ENCODE results near the gene NMBR. TPM values are rescaled to one million over a fixed set of nuclear protein-coding genes. Genes with fewer than 3 reads are reported as not detected.

The NMBR gene
- total RNA-seq, 1 experiment from 2014 or later, result not detected

- Mint-ChIP-seq H3K4me3 (no peak overlapping the region), H3K9me3 (no peaks in the 10 kb centered on the region), H3K36me3 (ENCODE audit: insufficient read depth in 1 of 3, low read depth in 3 of 3) (peaks cover 8 to 38% (median 24%) of the 10 kb centered on the region in 3 experiments; a peak in 6 of 7 replicates), H3K27me3 (ENCODE audit: low read depth) (no peaks in the 10 kb centered on the region), H3K4me1 (no peaks in the 10 kb centered on the region), H3K27ac (peak overlapping the region in 2 of 3 experiments; percentile 37 to 60; a peak in 2 of 7 replicates)
- Histone ChIP-seq H3K27me3 (ENCODE audit: insufficient read depth, low read length) (no peaks in the 10 kb centered on the region), H3K4ac (ENCODE audit: low read depth, low read length) (no peak overlapping the region), H4K20me1 (ENCODE audit: control insufficient read depth, insufficient read depth, insufficient read length) (no peaks in the 10 kb centered on the region), H2BK12ac (ENCODE audit: insufficient read length, low read depth, low read length) (no peak overlapping the region), H3K56ac (ENCODE audit: insufficient read length, low read depth, low read length) (no peak overlapping the region), H3K14ac (ENCODE audit: insufficient read depth, low read length) (no peak overlapping the region), H3K79me2 (ENCODE audit: insufficient read depth, low read length) (no peaks in the 10 kb centered on the region), H4K8ac (replicated peaks; ENCODE audit: insufficient read length, low read depth, low read length) (no peak overlapping the region), H3T11ph (ENCODE audit: low read length) (no peak overlapping the region), H4K91ac (ENCODE audit: insufficient read length, low read depth, low read length) (no peak overlapping the region), H2BK5ac (ENCODE audit: insufficient read length, low read length) (no peak overlapping the region), H3K4me1 (ENCODE audit: insufficient read depth, low read length) (no peaks in the 10 kb centered on the region), H3K23ac (ENCODE audit: insufficient read length, low read depth, low read length) (no peak overlapping the region), H2AFZ (ENCODE audit: low read length) (no peak overlapping the region), H3K4me2 (ENCODE audit: insufficient read depth, insufficient read length, low read length) (no peak overlapping the region), H3K9me3 (ENCODE audit: control insufficient read depth, low read depth, low read length) (no peaks in the 10 kb centered on the region), H2BK20ac (ENCODE audit: low read depth, low read length, poor library complexity, severe bottlenecking) (no peak overlapping the region), H3K9ac (ENCODE audit: extremely low read depth, insufficient read length, low read length) (no peak overlapping the region), H2AK5ac (ENCODE audit: insufficient read length, low read length) (no peak overlapping the region), H3K23me2 (ENCODE audit: insufficient read length, low read depth, low read length, poor library complexity, severe bottlenecking) (no peaks in the 10 kb centered on the region), H3K18ac (ENCODE audit: insufficient read length, low read depth, low read length) (no peak overlapping the region), H3K79me1 (ENCODE audit: insufficient read depth, low read depth, low read length, poor library complexity, severe bottlenecking) (no peaks in the 10 kb centered on the region), H2BK15ac (ENCODE audit: low read depth, low read length) (no peak overlapping the region), H3K27ac (ENCODE audit: insufficient read length, low read depth, low read length) (no peak overlapping the region), H2BK120ac (ENCODE audit: low read depth, low read length, poor library complexity, severe bottlenecking) (no peak overlapping the region), H4K5ac (ENCODE audit: insufficient read length, low read depth, low read length) (no peak overlapping the region)
- no peak for TF ChIP-seq CTCF (conservative IDR thresholded peaks at IDR 0.05)
- WGBS (ENCODE audit: extremely low coverage, insufficient read length, low lambda C conversion rate), result no CpG with 5 or more reads among the region's 6 CpGs
- DNase-seq, result no peak
These were observed 27.8 kb upstream of the NMBR start for GRCh38 chr6:142174703-142175102.

Data from H9 (cell line).